ENCODE measurements around the gene NFE2L1. TPM values are rescaled to one million over a fixed set of nuclear protein-coding genes. Genes with fewer than 3 reads are reported as not detected.

The NFE2L1 gene
- total and polyA plus RNA-seq, 9 of the 15 experiments (the other 6 are each of a cell fraction or from before 2014, with no cell fraction given): 2.0 to 68.6 (median 39.7) TPM

GRCh38 chr17:48101012-48101720, 53.0 kb downstream of the NFE2L1 start, which contains the start of gene CBX1 (continued):
- TF ChIP-seq REST (IDR thresholded peaks at IDR 0.05; ENCODE audit: borderline replicate concordance) (no peak), REST (CRISPR knock-in tag; IDR thresholded peaks at IDR 0.05; ENCODE audit: low read depth) (no peak; the same call in 1 of the 2 replicates), ZNF146 (CRISPR knock-in tag; IDR thresholded peaks at IDR 0.05; ENCODE audit: unreplicated experiment) (no peak), PTRF (tag; IDR thresholded peaks at IDR 0.05) (no peak), GMEB1 (CRISPR knock-in tag; IDR thresholded peaks at IDR 0.05) (peak; percentile 78), PKNOX1 (IDR thresholded peaks at IDR 0.05) (peak; percentile 35; the same call in 1 of the 2 replicates), ATF1 (CRISPR knock-in tag; IDR thresholded peaks at IDR 0.05) (no peak), ATF1 (tag; IDR thresholded peaks at IDR 0.05) (peak; percentile 75), ZNF639 (CRISPR knock-in tag; conservative IDR thresholded peaks at IDR 0.05 in 1 of 2, IDR thresholded peaks at IDR 0.05 in 1 of 2) (peak in 1 of 2 experiments; percentile 79; a peak in 1 of 4 replicates), ZBED1 (IDR thresholded peaks at IDR 0.05) (no peak), PTTG1 (tag; IDR thresholded peaks at IDR 0.05; ENCODE audit: low read depth) (no peak), FOXP4 (CRISPR knock-in tag; IDR thresholded peaks at IDR 0.05; ENCODE audit: borderline replicate concordance) (no peak)
